Measurements from ENCODE around the gene SYNPO2. TPM values are rescaled to one million over a fixed set of nuclear protein-coding genes. Genes with fewer than 3 reads are reported as not detected.

SYNPO2 gene
- total RNA-seq, 1 experiment from 2014 or later, result 0.04 TPM

DNA sequence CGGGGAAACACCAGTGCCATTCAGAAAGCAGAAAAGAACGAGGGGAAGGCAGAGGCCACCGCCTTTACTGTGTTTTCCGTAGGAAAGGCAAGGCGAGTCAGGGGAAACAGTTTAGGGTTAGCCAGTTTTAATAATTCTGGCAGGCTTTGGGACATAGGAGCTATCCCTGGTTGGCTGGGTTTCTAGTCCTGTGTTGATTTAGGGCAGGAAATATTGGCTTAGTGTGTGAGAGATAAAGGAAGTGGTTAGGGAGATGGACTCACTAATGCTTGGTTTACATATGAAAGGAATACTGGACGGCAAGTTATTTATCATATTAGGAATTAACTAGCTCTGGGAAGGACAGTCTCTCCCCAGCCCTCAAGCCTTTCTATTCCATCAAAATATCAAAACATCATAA, 53.1 kb downstream of the SYNPO2 start:
- intact Hi-C loops (cut with micrococcal nuclease), result no loop called here
- Histone ChIP-seq H3F3A (ENCODE audit: low read length, unreplicated experiment) (no peaks in the 10 kb centered on the region), H3K9me3 (ENCODE audit: low read length) (no peaks in the 10 kb centered on the region), H4K20me1 (ENCODE audit: low read length) (no peaks in the 10 kb centered on the region), H3K9ac (ENCODE audit: low read length) (no peak overlapping the region), H3K27me3 (ENCODE audit: low read length) (no peaks in the 10 kb centered on the region), H3K4me2 (ENCODE audit: low read length) (peak overlapping the region; percentile 75), H3K79me2 (ENCODE audit: low read length) (no peaks in the 10 kb centered on the region), H3K4me1 (ENCODE audit: insufficient read depth, low read length) (peaks cover 16% of the 10 kb centered on the region), H3K36me3 (ENCODE audit: low read depth, low read length) (no peaks in the 10 kb centered on the region), H3K9me2 (replicated peaks; ENCODE audit: low read length) (no peaks in the 10 kb centered on the region), H3K4me3 (ENCODE audit: low read length) (peak overlapping the region; percentile 49; the same call in 1 of the 2 replicates), H2AFZ (ENCODE audit: low read length) (no peak overlapping the region; the same call in 1 of the 2 replicates), H3K27ac (ENCODE audit: low read length) (peak overlapping the region; percentile 54)
- peak; percentile 70 for DNase-seq
- ATAC-seq, result peak; percentile 81
- POLR2A ChIA-PET (ENCODE audit: unreplicated experiment), result no interaction called here
- no TSS peak for BruUV-seq (replicated peaks)
- CTCF ChIA-PET, result interaction anchor here (0.5 kb wide), 1 partner anchor 135 kb away, joined by 5 read pairs; no protein-coding TSS in a partner anchor
- TF ChIP-seq, protein P1, sequence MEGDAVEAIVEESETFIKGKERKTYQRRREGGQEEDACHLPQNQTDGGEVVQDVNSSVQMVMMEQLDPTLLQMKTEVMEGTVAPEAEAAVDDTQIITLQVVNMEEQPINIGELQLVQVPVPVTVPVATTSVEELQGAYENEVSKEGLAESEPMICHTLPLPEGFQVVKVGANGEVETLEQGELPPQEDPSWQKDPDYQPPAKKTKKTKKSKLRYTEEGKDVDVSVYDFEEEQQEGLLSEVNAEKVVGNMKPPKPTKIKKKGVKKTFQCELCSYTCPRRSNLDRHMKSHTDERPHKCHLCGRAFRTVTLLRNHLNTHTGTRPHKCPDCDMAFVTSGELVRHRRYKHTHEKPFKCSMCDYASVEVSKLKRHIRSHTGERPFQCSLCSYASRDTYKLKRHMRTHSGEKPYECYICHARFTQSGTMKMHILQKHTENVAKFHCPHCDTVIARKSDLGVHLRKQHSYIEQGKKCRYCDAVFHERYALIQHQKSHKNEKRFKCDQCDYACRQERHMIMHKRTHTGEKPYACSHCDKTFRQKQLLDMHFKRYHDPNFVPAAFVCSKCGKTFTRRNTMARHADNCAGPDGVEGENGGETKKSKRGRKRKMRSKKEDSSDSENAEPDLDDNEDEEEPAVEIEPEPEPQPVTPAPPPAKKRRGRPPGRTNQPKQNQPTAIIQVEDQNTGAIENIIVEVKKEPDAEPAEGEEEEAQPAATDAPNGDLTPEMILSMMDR (conservative IDR thresholded peaks at IDR 0.05; ENCODE audit: low read depth, low read length), result no peak
- no peak for TF ChIP-seq EZH2 (IDR thresholded peaks at IDR 0.05; ENCODE audit: low read length, unreplicated experiment)
- TF ChIP-seq EZH2phosphoT487 (IDR thresholded peaks at IDR 0.05; ENCODE audit: borderline replicate concordance, low read length), result no peak

DNA sequence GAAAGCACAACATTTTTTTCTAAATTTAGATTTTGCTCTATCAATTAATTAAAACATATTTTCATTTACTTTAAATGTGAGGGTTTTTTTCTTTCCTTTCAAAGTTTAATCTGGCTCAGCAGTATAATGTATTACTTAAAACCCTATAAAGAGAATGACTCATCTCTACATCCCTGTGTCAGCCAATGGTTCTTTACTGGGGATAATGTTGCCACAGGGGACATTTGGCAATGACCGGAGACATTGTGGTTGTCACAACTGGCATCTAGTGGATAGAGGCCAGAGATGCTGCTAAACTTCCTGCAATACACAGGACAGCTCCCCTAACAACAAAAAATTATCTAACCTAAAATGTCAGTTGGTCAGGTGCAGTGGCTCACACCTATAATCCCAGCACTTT, 53.8 kb downstream of the SYNPO2 start:
- Histone ChIP-seq H3K4me2 (ENCODE audit: low read length) (peak overlapping the region; percentile 75), H3K4me1 (ENCODE audit: insufficient read depth, low read length) (peaks cover 16% of the 10 kb centered on the region), H3K79me2 (ENCODE audit: low read length) (no peaks in the 10 kb centered on the region), H3K27ac (ENCODE audit: low read length) (peak overlapping the region; percentile 54), H3F3A (ENCODE audit: low read length, unreplicated experiment) (no peaks in the 10 kb centered on the region), H4K20me1 (ENCODE audit: low read length) (no peaks in the 10 kb centered on the region), H3K9me3 (ENCODE audit: low read length) (no peaks in the 10 kb centered on the region), H3K9me2 (replicated peaks; ENCODE audit: low read length) (no peaks in the 10 kb centered on the region), H3K4me3 (ENCODE audit: low read length) (peak overlapping the region; percentile 49), H3K27me3 (ENCODE audit: low read length) (no peaks in the 10 kb centered on the region), H3K36me3 (ENCODE audit: low read depth, low read length) (no peaks in the 10 kb centered on the region), H3K9ac (ENCODE audit: low read length) (no peak overlapping the region), H2AFZ (ENCODE audit: low read length) (no peak overlapping the region)
- ChIA-PET CTCF (interaction anchor here (0.5 kb wide), 1 partner anchor 136 kb away, joined by 5 read pairs; no protein-coding TSS in a partner anchor), POLR2A (ENCODE audit: unreplicated experiment) (no interaction called here)
- DNase-seq (peak; percentile 80), ATAC-seq (peak; percentile 94)
- TF ChIP-seq EZH2 (IDR thresholded peaks at IDR 0.05; ENCODE audit: low read length, unreplicated experiment) (no peak), EZH2phosphoT487 (IDR thresholded peaks at IDR 0.05; ENCODE audit: borderline replicate concordance, low read length) (no peak)
- TF ChIP-seq, protein P1 (conservative IDR thresholded peaks at IDR 0.05; ENCODE audit: low read depth, low read length), result no peak
- no TSS peak for BruUV-seq (replicated peaks)
- intact Hi-C loops (cut with micrococcal nuclease), result no loop called here

DNA sequence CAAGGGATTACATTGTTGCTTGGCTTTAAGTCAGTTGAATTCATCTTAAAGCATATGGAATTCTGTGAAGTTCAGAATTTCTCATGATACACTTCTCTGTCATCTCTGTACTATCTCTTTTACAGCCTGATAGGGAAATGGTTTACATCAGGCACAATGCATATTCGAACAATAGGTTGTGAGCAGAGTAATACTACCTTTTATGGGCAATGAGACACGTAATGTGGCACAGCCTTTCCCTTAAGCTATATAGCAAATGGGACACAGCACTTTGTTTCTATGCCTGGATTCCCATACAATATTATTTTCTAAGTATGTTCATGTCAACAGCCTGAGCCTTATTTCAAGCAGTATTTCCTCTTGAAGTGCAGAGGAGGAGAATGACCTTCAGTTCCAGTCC, 58.4 kb downstream of the SYNPO2 start:
- DNase-seq (no peak), ATAC-seq (no peak)
- no peaks in the 10 kb centered on the region for H3K9me2 ChIP-seq (replicated peaks; ENCODE audit: low read length)
- no peak overlapping the region for H3K4me2 ChIP-seq (ENCODE audit: low read length)
- H3K27me3 ChIP-seq (ENCODE audit: low read length), result no peaks in the 10 kb centered on the region
- H3K27ac ChIP-seq (ENCODE audit: low read length), result no peak overlapping the region
- TF ChIP-seq EZH2phosphoT487 (IDR thresholded peaks at IDR 0.05; ENCODE audit: borderline replicate concordance, low read length) (no peak), EZH2 (IDR thresholded peaks at IDR 0.05; ENCODE audit: low read length, unreplicated experiment) (no peak)
- TF ChIP-seq, protein P1 (conservative IDR thresholded peaks at IDR 0.05; ENCODE audit: low read depth, low read length), result no peak
- intact Hi-C loops (cut with micrococcal nuclease), result no loop called here
- no peaks in the 10 kb centered on the region for H3K9me3 ChIP-seq (ENCODE audit: low read length)
- H2AFZ ChIP-seq (ENCODE audit: low read length), result no peak overlapping the region
- ChIA-PET POLR2A (ENCODE audit: unreplicated experiment) (no interaction called here), CTCF (no interaction called here)
- H3K4me3 ChIP-seq (ENCODE audit: low read length), result no peak overlapping the region
- peaks cover 4% of the 10 kb centered on the region for H3K4me1 ChIP-seq (ENCODE audit: insufficient read depth, low read length)
- BruUV-seq (replicated peaks), result no TSS peak
- no peaks in the 10 kb centered on the region for H4K20me1 ChIP-seq (ENCODE audit: low read length)
- H3K9ac ChIP-seq (ENCODE audit: low read length), result no peak overlapping the region
- no peaks in the 10 kb centered on the region for H3F3A ChIP-seq (ENCODE audit: low read length, unreplicated experiment)
- no peaks in the 10 kb centered on the region for H3K79me2 ChIP-seq (ENCODE audit: low read length)
- no peaks in the 10 kb centered on the region for H3K36me3 ChIP-seq (ENCODE audit: low read depth, low read length)
